DMS79 treated with DMSO at 0.1 percent for 48 hours (cell line): Measurements from ENCODE around the gene PAPOLA.

Experiments used
- DNase-seq: peaks from one replicate; lab custom pipeline; 2025; lab: John Stamatoyannopoulos, UW

Gene PAPOLA

DNA sequence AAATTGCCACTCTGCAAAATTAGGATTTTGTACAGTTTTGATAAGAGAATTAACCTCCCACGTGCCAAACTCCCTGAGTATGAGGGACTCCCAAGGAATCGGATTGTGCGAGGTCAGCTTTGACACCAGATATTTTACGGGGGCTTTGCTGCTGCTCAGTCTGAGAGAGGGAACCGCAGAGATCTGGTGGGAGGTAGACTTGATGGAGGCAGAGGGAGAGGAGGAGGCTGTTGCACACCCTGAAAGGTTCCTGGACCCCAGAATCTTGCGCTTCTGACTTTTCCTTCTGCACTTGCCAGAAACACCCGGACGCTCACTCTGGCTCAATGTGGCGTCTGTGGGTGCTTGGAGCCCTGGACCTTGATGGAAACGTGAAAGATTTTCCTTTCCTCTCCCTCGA lies 83.9 kb downstream of the PAPOLA start:
- no peak for DNase-seq

GRCh38 chr14:96586921-96587822 lies 85.0 kb downstream of the PAPOLA start:
- DNase-seq: no peak

DNA sequence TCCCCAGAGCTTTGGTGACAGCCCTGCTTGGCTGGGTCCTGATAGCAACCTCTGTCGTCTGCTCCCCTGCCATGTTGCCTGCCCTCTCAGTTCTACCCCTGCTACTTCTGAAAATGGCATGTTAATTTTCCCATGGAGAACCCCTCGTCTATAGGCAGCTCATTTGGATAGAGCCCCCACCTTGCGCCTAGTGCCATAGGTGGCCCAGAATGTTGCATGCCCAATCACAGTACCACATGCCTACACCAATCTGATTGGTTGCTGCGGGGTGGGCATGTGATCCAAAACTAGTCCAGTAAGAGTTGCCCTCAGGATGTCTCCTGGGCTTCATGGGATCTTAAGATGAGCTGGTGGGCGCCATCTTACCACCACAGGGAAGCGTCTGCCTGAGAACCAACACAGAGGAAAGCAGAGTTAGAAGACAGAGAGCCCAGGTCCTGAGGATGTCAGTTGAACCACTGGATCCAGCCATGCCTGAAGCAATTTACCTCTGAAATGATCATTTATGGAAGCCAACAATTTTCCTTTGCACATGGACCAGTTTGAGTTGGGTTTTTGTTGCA lies 85.7 kb downstream of the PAPOLA start:
- no peak for DNase-seq

DNA sequence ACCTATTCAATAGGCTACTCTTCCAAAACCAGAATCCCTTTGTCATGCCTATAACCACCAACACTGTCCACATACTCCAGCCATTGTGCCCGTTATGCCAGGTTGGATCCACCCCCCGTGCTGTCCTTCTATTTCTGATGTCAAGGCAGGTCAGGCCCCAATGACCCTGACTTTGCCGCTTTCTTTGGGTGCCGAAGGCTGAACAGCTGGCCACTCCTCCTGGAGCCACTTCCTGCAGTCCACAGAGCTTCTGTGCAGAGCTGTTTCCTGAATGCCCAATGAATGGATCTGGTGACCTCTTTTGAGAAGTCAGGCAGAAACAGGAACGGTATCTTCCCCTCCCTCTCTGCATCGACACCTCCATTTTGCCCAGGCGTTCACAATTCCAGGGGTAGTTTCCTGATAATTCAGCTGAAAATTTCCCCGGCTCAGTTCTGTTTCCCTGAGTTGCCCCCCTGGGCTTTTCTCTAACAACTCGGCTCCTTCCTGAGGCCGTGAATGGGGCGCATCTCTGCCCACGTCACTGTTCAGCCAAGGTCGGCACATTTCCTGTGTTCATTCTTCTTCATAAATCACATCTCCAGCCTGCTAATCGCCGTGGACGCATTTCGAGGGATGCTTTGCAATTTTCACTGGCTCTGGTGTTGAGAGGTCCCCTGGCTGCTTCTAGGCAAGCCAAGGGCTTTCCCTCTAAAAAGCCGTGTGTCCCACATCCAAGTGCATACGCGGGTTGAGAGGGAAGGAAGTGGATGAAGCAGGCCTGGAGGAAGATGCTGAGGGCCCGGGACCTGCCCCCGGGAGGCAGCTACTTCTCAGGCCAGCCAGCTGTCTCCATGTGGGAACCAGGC lies 86.5 kb downstream of the PAPOLA start:
- no peak for DNase-seq

GRCh38 chr14:96589577-96589976 lies 87.4 kb downstream of the PAPOLA start:
- DNase-seq: no peak

GRCh38 chr14:96590190-96590864 lies 88.1 kb downstream of the PAPOLA start:
- no peak for DNase-seq

DNA sequence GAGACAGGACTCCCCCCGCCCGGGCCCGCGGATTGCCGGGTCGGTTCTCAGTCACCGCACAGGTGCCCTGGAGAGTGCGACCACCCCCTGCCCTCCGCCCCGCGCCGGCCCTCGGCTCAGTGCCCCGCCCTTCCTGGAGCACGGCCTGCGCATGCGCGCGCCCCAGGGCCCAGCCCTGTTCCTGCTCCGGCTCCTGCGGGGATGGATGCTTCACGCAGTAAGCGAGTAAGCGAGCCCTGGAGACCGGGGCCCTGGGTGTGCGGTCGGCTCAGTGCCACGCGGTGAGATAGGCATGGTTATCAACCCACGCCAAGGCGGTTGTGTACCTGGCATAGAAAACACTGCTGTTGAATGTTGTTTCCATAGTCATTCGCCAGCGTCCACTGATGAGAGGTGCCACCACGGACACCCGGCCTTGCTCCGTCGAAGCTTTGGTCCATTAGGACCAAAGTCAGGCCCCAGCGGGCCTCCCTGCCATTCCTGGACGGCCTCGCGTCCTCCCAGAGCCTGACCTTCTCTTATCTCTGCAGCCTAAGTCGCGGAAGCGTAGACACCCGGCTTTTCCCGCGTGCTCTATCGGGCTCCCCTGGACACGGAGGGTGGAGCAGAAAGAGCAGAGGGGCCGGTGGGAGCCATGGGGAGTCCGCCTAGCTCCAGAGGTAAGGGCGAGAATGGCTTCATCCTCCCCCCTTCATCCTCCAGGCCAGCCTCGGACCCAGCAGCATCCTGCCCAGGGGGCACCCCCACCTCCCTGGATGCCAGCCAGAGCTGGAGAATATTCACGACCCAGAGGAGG lies 90.6 kb downstream of the PAPOLA start:
- no peak for DNase-seq

- no peak for DNase-seq
Observed at GRCh38 chr14:96594961-96595360, 92.8 kb downstream of the PAPOLA start.

DNA sequence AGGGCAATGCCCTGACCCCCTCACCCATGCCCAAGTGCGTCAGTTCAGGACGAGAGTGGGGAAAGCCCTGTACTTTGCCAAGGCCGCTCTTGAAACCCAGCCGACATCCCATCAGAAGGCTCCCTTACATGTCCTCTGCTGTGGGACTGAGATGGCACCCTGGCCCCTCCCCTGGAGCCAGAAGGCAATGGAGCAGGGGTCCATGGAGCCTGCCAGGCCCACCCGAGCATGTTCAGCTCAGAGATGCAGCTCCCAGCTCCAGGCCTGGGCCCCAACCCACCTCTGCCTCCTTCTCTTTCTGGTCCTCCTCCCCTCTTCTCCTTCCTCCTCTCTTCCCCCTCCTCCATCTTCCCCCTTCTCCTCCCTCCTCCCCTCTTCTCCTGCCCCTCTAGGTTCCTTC lies 95.5 kb downstream of the PAPOLA start:
- no peak for DNase-seq

GRCh38 chr14:96598332-96598928 lies 96.2 kb downstream of the PAPOLA start:
- DNase-seq: no peak

GRCh38 chr14:96599076-96599475 lies 96.9 kb downstream of the PAPOLA start:
- no peak for DNase-seq

- DNase-seq: no peak
Observed at GRCh38 chr14:96602186-96602585, 100.0 kb downstream of the PAPOLA start.

GRCh38 chr14:96603350-96604255 lies 101.4 kb downstream of the PAPOLA start:
- DNase-seq: no peak

DNA sequence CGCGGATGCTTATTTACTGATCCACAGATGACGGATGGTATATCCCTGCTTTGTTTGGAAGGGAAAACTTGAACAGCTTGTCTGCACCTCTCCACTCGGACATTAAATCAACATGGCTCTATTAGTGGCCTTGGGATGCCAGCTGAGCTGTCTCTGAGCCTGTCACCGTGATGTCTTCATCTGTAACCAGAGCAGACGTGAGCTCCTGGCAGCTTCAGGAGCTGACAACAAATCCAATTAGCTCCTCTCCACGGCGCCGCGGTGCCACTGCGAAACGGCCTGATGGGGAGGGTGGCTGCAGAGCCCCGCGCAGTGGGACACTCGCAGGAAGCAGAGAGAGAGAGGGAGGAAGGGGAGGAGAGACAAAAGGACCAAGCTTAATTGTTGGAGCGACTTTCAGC lies 112.3 kb downstream of the PAPOLA start:
- no peak for DNase-seq

DNA sequence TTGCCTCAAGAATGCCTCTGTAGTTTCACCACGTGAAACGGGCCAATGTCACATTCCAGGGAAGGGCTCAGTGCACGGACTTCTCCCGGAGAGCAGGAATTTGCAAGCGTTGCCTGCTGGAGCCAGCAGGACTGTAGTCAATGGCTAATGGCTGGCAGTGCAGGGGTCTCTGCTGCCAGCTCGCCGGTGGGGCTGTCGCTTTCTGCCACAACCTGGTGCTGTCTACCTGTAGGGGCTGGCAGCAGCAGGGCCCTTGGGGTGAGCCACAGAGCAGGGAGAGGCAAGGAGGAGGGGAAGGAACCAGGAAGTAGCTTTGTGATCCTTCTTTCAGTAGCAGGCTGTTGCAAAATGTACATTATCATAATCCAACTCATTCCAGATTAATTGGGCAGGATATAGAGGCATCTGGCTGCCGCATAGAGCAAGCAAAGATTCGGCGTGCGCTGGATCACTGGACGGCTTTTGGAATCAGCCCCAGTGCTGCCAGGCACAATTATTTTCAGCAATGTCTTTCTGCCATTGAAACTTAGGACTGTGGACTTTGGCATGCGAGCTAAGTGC lies 114.1 kb downstream of the PAPOLA start:
- no peak for DNase-seq
